HEK293 (cell line): ENCODE data around the gene TMEM72.

ENCODE experiments used
- CTCF ChIA-PET: fragments of 350-600 bp; formaldehyde crosslinking; extraction: SDS; loops from one replicate; lab custom pipeline; 2021; ENCODE audit warnings: antibody characterized with exemption; lab: Yijun Ruan, JAX
- POLR2A ChIA-PET: fragments of 300-600 bp; formaldehyde crosslinking; extraction: SDS; loops from one replicate; lab custom pipeline; 2020; ENCODE audit warnings: antibody characterized with exemption, inconsistent platforms; lab: Yijun Ruan, JAX
- H3K27ac ChIP-seq: fragments of 200-500 bp; sonication (Bioruptor generic); 2 replicates; pipeline ENCODE4 v1.5.1; 2014; ENCODE audit warnings: low read depth, low read length, control low read depth, inconsistent platforms; ENCODE audit errors: extremely low read depth
- H3K36me3 ChIP-seq, 2 experiments: fragments of 200-500 bp in 1 of 2; sonication (Bioruptor generic) in 1 of 2; 1 replicate in 1 of 2; 2 replicates in 1 of 2; pipeline ENCODE4 v1.5.1; 2014 to 2017; ENCODE audit warnings: inconsistent platforms in 2 of 2, low read length in 2 of 2; ENCODE audit not compliant: control insufficient read depth in 2 of 2, insufficient read depth in 1 of 2
- H3K4me1 ChIP-seq: fragments of 200-500 bp; sonication (Bioruptor generic); 2 replicates; pipeline ENCODE4 v1.5.1; 2014; ENCODE audit warnings: mild to moderate bottlenecking, low read length, inconsistent platforms; ENCODE audit not compliant: control insufficient read depth, insufficient read depth
- H3K4me3 ChIP-seq: 2 replicates; pipeline ENCODE4 v1.5.1; 2011; ENCODE audit warnings: low read depth, mild to moderate bottlenecking, control low read depth, low read length, moderate library complexity
- H3K9me3 ChIP-seq: fragments of 200-500 bp; sonication (Bioruptor generic); 2 replicates; pipeline ENCODE4 v1.5.1; 2014; ENCODE audit warnings: low read depth, low read length, inconsistent platforms; ENCODE audit not compliant: control insufficient read depth, insufficient read depth
- KLF8 ChIP-seq: fragments of 450-650 bp; formaldehyde crosslinking; IDR thresholded peaks from 2 replicates; pipeline ENCODE4 v1.5.1; 2016; ENCODE audit warnings: missing biosample characterization, missing genetic modification characterization
- SETDB1 ChIP-seq: IDR thresholded peaks from one replicate; pipeline ENCODE4 v1.6.1; 2017; ENCODE audit warnings: mild to moderate bottlenecking, low read length, moderate library complexity, mixed read lengths; ENCODE audit not compliant: insufficient read length
- ZNF121 ChIP-seq: fragments of 450-650 bp; formaldehyde crosslinking; IDR thresholded peaks from 2 replicates; pipeline ENCODE4 v1.5.1; 2016; ENCODE audit warnings: missing biosample characterization, missing genetic modification characterization
- ZNF132 ChIP-seq: fragments of 450-650 bp; formaldehyde crosslinking; IDR thresholded peaks from 2 replicates; pipeline ENCODE4 v1.5.1; 2017; ENCODE audit warnings: missing biosample characterization, missing genetic modification characterization, borderline replicate concordance
- ZNF169 ChIP-seq: fragments of 450-650 bp; formaldehyde crosslinking; IDR thresholded peaks from 2 replicates; pipeline ENCODE4 v1.5.1; 2016; ENCODE audit warnings: missing biosample characterization, missing genetic modification characterization
- ZNF175 ChIP-seq: fragments of 450-650 bp; formaldehyde crosslinking; IDR thresholded peaks from 2 replicates; pipeline ENCODE4 v1.5.1; 2016; ENCODE audit warnings: missing biosample characterization, missing genetic modification characterization
- ZNF2 ChIP-seq: fragments of 450-650 bp; formaldehyde crosslinking; IDR thresholded peaks from 2 replicates; pipeline ENCODE4 v1.5.1; 2016; ENCODE audit warnings: missing biosample characterization, missing genetic modification characterization
- ZNF292 ChIP-seq: fragments of 450-650 bp; formaldehyde crosslinking; IDR thresholded peaks from 2 replicates; pipeline ENCODE4 v1.5.1; 2016; ENCODE audit warnings: low read depth, missing biosample characterization, missing genetic modification characterization, borderline replicate concordance
- ZNF324 ChIP-seq: fragments of 450-650 bp; formaldehyde crosslinking; IDR thresholded peaks from 2 replicates; pipeline ENCODE4 v1.5.1; 2016; ENCODE audit warnings: missing biosample characterization, missing genetic modification characterization
- ZNF341 ChIP-seq: fragments of 450-650 bp; formaldehyde crosslinking; IDR thresholded peaks from 2 replicates; pipeline ENCODE4; 2016; ENCODE audit warnings: low read depth, missing biosample characterization, missing genetic modification characterization
- ZNF473 ChIP-seq: fragments of 450-650 bp; formaldehyde crosslinking; IDR thresholded peaks from 2 replicates; pipeline ENCODE4 v1.5.1; 2017; ENCODE audit warnings: missing biosample characterization, missing genetic modification characterization
- ZNF501 ChIP-seq: fragments of 450-650 bp; formaldehyde crosslinking; IDR thresholded peaks from 2 replicates; pipeline ENCODE4 v1.5.1; 2016; ENCODE audit warnings: missing biosample characterization, missing genetic modification characterization
- ZNF548 ChIP-seq: fragments of 450-650 bp; formaldehyde crosslinking; IDR thresholded peaks from 2 replicates; pipeline ENCODE4 v1.5.1; 2016; ENCODE audit warnings: missing biosample characterization, missing genetic modification characterization
- ZNF600 ChIP-seq: fragments of 450-650 bp; formaldehyde crosslinking; IDR thresholded peaks from 2 replicates; pipeline ENCODE4 v1.5.1; 2016; ENCODE audit warnings: missing biosample characterization, missing genetic modification characterization
- ZNF677 ChIP-seq: fragments of 450-650 bp; IDR thresholded peaks from 2 replicates; pipeline ENCODE4 v1.5.0; 2018; ENCODE audit warnings: missing biosample characterization, mild to moderate bottlenecking, missing genetic modification characterization, moderate library complexity
- ZNF791 ChIP-seq: fragments of 450-650 bp; formaldehyde crosslinking; IDR thresholded peaks from 2 replicates; pipeline ENCODE4 v1.5.1; 2016; ENCODE audit warnings: missing biosample characterization, missing genetic modification characterization
- TF ChIP-seq, protein P1 (sequence below): fragments of 450-650 bp; formaldehyde crosslinking; IDR thresholded peaks from 2 replicates; pipeline ENCODE4 v1.5.1; 2017; ENCODE audit warnings: missing biosample characterization, missing genetic modification characterization
- TF ChIP-seq, protein P2 (sequence below): fragments of 450-650 bp; formaldehyde crosslinking; IDR thresholded peaks from 2 replicates; pipeline ENCODE4 v1.5.0; 2017; ENCODE audit warnings: missing biosample characterization, missing genetic modification characterization, borderline replicate concordance
- TF ChIP-seq, protein P3 (sequence below): fragments of 450-650 bp; formaldehyde crosslinking; IDR thresholded peaks from 2 replicates; pipeline ENCODE4 v1.5.1; 2016; ENCODE audit warnings: missing biosample characterization, missing genetic modification characterization
- TF ChIP-seq, protein P4 (sequence below): fragments of 450-650 bp; formaldehyde crosslinking; IDR thresholded peaks from 2 replicates; pipeline ENCODE4 v1.5.1; 2016; ENCODE audit warnings: missing biosample characterization, missing genetic modification characterization
- TF ChIP-seq, protein P5 (sequence below): fragments of 450-650 bp; formaldehyde crosslinking; IDR thresholded peaks from 2 replicates; pipeline ENCODE4 v1.5.1; 2017; ENCODE audit warnings: missing biosample characterization, missing genetic modification characterization

The TMEM72 gene

DNA sequence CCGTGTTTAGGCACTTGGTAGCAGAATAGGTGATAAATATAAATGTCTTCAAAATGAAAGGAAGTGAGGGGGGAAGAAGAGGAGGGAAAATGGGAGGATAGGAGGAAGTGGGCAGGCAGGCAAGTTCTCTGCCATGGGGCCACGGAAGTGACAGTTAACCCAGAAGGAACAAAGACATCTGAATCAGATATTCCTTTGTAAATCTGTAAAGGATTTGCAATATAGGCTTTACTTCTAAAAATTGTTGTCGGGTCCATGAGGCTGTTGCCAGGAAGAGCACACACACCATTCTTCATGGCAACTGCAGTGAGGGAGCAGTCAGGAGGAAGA lies 24.8 kb downstream of the TMEM72 start (continued):
- TF ChIP-seq ZNF175 (tag by site-specific recombination) (no peak), ZNF791 (tag by site-specific recombination) (no peak), ZNF121 (tag by site-specific recombination) (no peak), ZNF2 (tag by site-specific recombination) (no peak), ZNF501 (tag by site-specific recombination) (no peak), ZNF292 (no peak), SETDB1 (no peak), ZNF341 (no peak)
- TF ChIP-seq, protein P1, sequence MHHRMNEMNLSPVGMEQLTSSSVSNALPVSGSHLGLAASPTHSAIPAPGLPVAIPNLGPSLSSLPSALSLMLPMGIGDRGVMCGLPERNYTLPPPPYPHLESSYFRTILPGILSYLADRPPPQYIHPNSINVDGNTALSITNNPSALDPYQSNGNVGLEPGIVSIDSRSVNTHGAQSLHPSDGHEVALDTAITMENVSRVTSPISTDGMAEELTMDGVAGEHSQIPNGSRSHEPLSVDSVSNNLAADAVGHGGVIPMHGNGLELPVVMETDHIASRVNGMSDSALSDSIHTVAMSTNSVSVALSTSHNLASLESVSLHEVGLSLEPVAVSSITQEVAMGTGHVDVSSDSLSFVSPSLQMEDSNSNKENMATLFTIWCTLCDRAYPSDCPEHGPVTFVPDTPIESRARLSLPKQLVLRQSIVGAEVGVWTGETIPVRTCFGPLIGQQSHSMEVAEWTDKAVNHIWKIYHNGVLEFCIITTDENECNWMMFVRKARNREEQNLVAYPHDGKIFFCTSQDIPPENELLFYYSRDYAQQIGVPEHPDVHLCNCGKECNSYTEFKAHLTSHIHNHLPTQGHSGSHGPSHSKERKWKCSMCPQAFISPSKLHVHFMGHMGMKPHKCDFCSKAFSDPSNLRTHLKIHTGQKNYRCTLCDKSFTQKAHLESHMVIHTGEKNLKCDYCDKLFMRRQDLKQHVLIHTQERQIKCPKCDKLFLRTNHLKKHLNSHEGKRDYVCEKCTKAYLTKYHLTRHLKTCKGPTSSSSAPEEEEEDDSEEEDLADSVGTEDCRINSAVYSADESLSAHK (tag by site-specific recombination), result no peak
- TF ChIP-seq, protein P2, sequence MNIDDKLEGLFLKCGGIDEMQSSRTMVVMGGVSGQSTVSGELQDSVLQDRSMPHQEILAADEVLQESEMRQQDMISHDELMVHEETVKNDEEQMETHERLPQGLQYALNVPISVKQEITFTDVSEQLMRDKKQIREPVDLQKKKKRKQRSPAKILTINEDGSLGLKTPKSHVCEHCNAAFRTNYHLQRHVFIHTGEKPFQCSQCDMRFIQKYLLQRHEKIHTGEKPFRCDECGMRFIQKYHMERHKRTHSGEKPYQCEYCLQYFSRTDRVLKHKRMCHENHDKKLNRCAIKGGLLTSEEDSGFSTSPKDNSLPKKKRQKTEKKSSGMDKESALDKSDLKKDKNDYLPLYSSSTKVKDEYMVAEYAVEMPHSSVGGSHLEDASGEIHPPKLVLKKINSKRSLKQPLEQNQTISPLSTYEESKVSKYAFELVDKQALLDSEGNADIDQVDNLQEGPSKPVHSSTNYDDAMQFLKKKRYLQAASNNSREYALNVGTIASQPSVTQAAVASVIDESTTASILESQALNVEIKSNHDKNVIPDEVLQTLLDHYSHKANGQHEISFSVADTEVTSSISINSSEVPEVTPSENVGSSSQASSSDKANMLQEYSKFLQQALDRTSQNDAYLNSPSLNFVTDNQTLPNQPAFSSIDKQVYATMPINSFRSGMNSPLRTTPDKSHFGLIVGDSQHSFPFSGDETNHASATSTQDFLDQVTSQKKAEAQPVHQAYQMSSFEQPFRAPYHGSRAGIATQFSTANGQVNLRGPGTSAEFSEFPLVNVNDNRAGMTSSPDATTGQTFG (tag by site-specific recombination), result no peak

DNA sequence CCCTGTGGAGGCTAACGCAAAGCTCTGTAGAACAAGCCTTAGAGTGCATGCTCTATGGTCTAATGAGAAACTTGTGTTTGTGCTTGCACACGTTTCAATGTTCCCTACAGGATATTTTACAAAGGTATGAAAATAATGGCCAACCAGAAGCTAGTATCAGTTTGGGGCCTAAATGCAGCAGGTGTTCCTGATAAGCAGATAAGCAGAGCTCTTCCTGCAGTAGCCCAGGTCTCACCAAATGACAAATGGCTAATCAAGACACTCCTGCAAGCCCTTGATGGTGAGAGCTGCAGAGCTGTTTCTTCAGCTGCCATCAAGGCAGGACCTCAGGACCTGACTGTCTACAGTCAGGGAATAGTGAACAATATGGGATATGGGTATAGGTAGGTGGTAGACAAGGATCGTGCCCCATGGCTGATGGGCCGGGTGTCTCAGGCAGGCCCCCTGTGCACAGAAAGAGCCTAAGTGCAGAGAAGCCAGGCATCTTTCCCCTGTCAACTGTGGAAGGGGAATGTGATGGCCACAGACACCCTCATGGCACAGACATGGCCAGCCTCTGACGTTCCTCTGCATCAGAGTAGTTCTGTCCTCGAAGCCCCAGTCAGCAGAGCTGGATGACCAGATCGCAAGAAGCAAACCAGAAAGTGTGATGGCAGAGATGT lies 25.3 kb downstream of the TMEM72 start:
- H3K27ac ChIP-seq, result no peak overlapping the region
- no peaks in the 10 kb centered on the region; the same call in 1 of the 2 replicates for H3K4me1 ChIP-seq
- TF ChIP-seq ZNF548 (tag by site-specific recombination), result no peak
- no peak for TF ChIP-seq ZNF2 (tag by site-specific recombination)
- TF ChIP-seq ZNF324 (tag by site-specific recombination), result no peak
- TF ChIP-seq KLF8 (tag by site-specific recombination), result no peak
- no peak for TF ChIP-seq ZNF677 (tag by site-specific recombination)
- TF ChIP-seq ZNF341, result no peak
- no peaks in the 10 kb centered on the region for H3K9me3 ChIP-seq
- POLR2A ChIA-PET, result interaction anchor here (0.6 kb wide), 1 partner anchor 39 kb away, joined by 5 read pairs; no protein-coding TSS in a partner anchor
- no peaks in the 10 kb centered on the region for H3K36me3 ChIP-seq
- CTCF ChIA-PET, result interaction anchor here (0.6 to 1.2 kb wide), 3 partner anchors 19 to 38 kb away, joined by 3 read pairs; no protein-coding TSS in a partner anchor
- H3K4me3 ChIP-seq, result no peak overlapping the region

DNA sequence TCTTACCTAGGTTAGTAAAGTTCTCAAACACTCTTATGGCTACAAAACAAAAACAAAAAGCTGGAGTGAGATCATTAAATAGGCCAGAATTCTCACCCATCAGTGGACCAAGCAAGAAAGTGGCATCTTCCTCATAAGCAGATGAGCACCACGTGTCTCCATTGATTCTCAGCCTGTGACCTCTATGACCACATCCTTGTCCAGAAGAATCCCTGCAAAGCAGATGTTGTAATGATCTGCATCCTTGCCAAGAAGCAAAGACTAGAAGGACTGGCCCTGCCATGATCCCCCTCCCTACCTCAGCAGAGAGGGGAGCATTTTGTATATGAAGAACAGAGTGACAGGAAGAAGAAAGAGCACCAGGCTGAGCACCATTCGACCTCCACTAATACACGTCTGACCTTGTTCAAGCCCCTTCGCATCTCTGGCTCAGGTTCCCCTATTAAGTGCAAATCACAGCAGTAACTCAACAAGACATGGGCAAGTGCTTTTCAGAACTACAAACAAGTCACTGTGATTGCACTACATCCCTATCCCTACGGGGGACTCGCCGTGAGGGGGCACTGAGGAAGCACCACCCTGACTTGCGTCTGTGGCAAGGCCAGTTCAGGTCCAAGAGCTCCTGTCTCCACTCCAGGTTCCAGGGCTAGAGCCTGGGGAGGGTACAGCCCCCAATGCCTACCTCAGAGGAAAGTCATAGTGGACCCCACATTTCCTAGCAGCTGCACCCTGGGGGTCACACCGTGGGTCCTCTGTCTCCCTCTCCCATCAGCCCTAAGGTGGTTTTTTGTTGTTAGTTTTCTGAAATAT lies 26.3 kb downstream of the TMEM72 start:
- CTCF ChIA-PET, result interaction anchor here (0.6 kb wide), 1 partner anchor 673 kb away, joined by 5 read pairs; no protein-coding TSS in a partner anchor
- POLR2A ChIA-PET, result no interaction called here
- Histone ChIP-seq H3K36me3 (no peaks in the 10 kb centered on the region), H3K4me3 (no peak overlapping the region), H3K9me3 (no peaks in the 10 kb centered on the region), H3K27ac (no peak overlapping the region), H3K4me1 (no peaks in the 10 kb centered on the region; the same call in 1 of the 2 replicates)
- TF ChIP-seq, protein P3, sequence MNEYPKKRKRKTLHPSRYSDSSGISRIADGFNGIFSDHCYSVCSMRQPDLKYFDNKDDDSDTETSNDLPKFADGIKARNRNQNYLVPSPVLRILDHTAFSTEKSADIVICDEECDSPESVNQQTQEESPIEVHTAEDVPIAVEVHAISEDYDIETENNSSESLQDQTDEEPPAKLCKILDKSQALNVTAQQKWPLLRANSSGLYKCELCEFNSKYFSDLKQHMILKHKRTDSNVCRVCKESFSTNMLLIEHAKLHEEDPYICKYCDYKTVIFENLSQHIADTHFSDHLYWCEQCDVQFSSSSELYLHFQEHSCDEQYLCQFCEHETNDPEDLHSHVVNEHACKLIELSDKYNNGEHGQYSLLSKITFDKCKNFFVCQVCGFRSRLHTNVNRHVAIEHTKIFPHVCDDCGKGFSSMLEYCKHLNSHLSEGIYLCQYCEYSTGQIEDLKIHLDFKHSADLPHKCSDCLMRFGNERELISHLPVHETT (tag by site-specific recombination), result no peak
- TF ChIP-seq, protein P4, sequence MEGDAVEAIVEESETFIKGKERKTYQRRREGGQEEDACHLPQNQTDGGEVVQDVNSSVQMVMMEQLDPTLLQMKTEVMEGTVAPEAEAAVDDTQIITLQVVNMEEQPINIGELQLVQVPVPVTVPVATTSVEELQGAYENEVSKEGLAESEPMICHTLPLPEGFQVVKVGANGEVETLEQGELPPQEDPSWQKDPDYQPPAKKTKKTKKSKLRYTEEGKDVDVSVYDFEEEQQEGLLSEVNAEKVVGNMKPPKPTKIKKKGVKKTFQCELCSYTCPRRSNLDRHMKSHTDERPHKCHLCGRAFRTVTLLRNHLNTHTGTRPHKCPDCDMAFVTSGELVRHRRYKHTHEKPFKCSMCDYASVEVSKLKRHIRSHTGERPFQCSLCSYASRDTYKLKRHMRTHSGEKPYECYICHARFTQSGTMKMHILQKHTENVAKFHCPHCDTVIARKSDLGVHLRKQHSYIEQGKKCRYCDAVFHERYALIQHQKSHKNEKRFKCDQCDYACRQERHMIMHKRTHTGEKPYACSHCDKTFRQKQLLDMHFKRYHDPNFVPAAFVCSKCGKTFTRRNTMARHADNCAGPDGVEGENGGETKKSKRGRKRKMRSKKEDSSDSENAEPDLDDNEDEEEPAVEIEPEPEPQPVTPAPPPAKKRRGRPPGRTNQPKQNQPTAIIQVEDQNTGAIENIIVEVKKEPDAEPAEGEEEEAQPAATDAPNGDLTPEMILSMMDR (tag by site-specific recombination), result no peak
- no peak for TF ChIP-seq ZNF132 (tag by site-specific recombination)
- no peak for TF ChIP-seq ZNF169 (tag by site-specific recombination)
- no peak for TF ChIP-seq ZNF473 (tag by site-specific recombination)
- TF ChIP-seq, protein P5, sequence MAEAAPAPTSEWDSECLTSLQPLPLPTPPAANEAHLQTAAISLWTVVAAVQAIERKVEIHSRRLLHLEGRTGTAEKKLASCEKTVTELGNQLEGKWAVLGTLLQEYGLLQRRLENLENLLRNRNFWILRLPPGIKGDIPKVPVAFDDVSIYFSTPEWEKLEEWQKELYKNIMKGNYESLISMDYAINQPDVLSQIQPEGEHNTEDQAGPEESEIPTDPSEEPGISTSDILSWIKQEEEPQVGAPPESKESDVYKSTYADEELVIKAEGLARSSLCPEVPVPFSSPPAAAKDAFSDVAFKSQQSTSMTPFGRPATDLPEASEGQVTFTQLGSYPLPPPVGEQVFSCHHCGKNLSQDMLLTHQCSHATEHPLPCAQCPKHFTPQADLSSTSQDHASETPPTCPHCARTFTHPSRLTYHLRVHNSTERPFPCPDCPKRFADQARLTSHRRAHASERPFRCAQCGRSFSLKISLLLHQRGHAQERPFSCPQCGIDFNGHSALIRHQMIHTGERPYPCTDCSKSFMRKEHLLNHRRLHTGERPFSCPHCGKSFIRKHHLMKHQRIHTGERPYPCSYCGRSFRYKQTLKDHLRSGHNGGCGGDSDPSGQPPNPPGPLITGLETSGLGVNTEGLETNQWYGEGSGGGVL (tag by site-specific recombination), result no peak
- TF ChIP-seq ZNF600 (tag by site-specific recombination), result no peak
